K562 (cell line): ENCODE results near the gene BSN. TPM values are rescaled to one million over a fixed set of nuclear protein-coding genes. Genes with fewer than 3 reads are reported as not detected.

ENCODE experiments used
- ATAC-seq: fragments of 200-7000 bp; cut with Tn5 transposase; 3 replicates; pipeline ENCODE4 v1.9.1; 2020; ENCODE audit warnings: moderate library complexity
- BruUV-seq: library from RNA; stranded (reverse); fragments of 400-500 nt; replicated peaks from 2 replicates; lab custom pipeline; 2021; lab: Mats Ljungman, UMichigan
- CTCF ChIA-PET: fragments of 300-600 bp; formaldehyde crosslinking; extraction: SDS; loops from one replicate; lab custom pipeline; 2021; ENCODE audit warnings: low intra/inter-chr PET ratio; lab: Yijun Ruan, JAX
- POLR2A ChIA-PET: fragments of 300-600, 350-650 bp; sonication (Branson Sonifier 250); formaldehyde crosslinking; extraction: SDS; loops from one replicate; lab custom pipeline; 2021; ENCODE audit warnings: antibody characterized with exemption, inconsistent platforms; lab: Yijun Ruan, JAX
- DNase-seq, 4 experiments: peaks; one replicate each; pipeline versions ENCODE4 v3.0.0 to v3.0.0-alpha.2; 2011 to 2018; ENCODE audit warnings: low spot score in 3 of 4, mixed read lengths in 3 of 4; ENCODE audit errors: extremely low read depth in 1 of 4
- FAIRE-seq: peaks from 2 replicates; lab custom pipeline; 2011; peaks lifted over from hg19 to GRCh38; lab: Jason Lieb, UNC
- H2AFZ ChIP-seq: 2 replicates; pipeline ENCODE4 v1.6.0; 2011; ENCODE audit warnings: low read depth, low read length, control low read depth, inconsistent platforms
- H3K27ac ChIP-seq: fragments of 200-600 bp; 3 replicates; pipeline ENCODE4 v1.8.0; 2011; ENCODE audit warnings: low read depth, mild to moderate bottlenecking, control low read depth, inconsistent platforms, low read length, moderate library complexity, mixed read lengths; ENCODE audit errors: extremely low read depth
- H3K27me3 ChIP-seq, 2 experiments: fragments of 300-600 bp in 1 of 2; 2 replicates in 1 of 2; 3 replicates in 1 of 2; pipeline versions ENCODE4 v1.6.0 to v1.8.0; 2011; ENCODE audit warnings: inconsistent platforms in 2 of 2, low read length in 2 of 2, mild to moderate bottlenecking in 1 of 2, mixed read lengths in 1 of 2, moderate library complexity in 1 of 2; ENCODE audit not compliant: control insufficient read depth in 2 of 2, insufficient read depth in 2 of 2
- H3K36me3 ChIP-seq: fragments of 300-600 bp; 3 replicates; pipeline ENCODE4 v1.8.0; 2011; ENCODE audit warnings: mild to moderate bottlenecking, low read length, inconsistent platforms; ENCODE audit not compliant: control insufficient read depth, insufficient read depth
- H3K4me1 ChIP-seq, 2 experiments: fragments of 200-600 bp in 1 of 2; replicated peaks in 1 of 2; 2 replicates in 1 of 2; 3 replicates in 1 of 2; pipeline versions ENCODE4 v1.5.1 to v1.8.0; 2011; ENCODE audit warnings: inconsistent platforms in 2 of 2, low read length in 2 of 2, mild to moderate bottlenecking in 1 of 2, mixed read lengths in 1 of 2, moderate library complexity in 1 of 2; ENCODE audit not compliant: control insufficient read depth in 2 of 2, insufficient read depth in 2 of 2
- H3K4me2 ChIP-seq: 2 replicates; pipeline ENCODE4 v1.6.1; 2011; ENCODE audit warnings: low read length, control low read depth, inconsistent platforms, mixed read lengths; ENCODE audit not compliant: insufficient read depth
- H3K4me3 ChIP-seq: fragments of 200-600 bp; sonication (generic), shearing (Covaris generic); 2 replicates; pipeline ENCODE4 v1.5.1; 2016; ENCODE audit warnings: control low read depth, inconsistent platforms
- H3K79me2 ChIP-seq: fragments of 200-600 bp; 3 replicates; pipeline ENCODE4 v1.8.0; 2011; ENCODE audit warnings: low read length, inconsistent platforms; ENCODE audit not compliant: control insufficient read depth, insufficient read depth
- H3K9ac ChIP-seq, 2 experiments: 2 replicates each; pipeline versions ENCODE4 v1.6.0 to v1.6.1; 2011; ENCODE audit warnings: low read depth in 2 of 2, low read length in 2 of 2, control low read depth in 1 of 2, inconsistent platforms in 1 of 2, mild to moderate bottlenecking in 1 of 2, mixed read lengths in 1 of 2; ENCODE audit not compliant: insufficient read depth in 1 of 2
- H3K9me1 ChIP-seq: one replicate; pipeline ENCODE4 v1.6.0; 2011; ENCODE audit warnings: inconsistent platforms, mild to moderate bottlenecking, low read length, moderate library complexity; ENCODE audit not compliant: control insufficient read depth, insufficient read depth
- H3K9me3 ChIP-seq: replicated peaks from 2 replicates; pipeline ENCODE4 v1.5.1; 2011; ENCODE audit warnings: low read depth, low read length, inconsistent platforms; ENCODE audit not compliant: control insufficient read depth, insufficient read depth
- H4K20me1 ChIP-seq: replicated peaks from 2 replicates; pipeline ENCODE4 v1.6.1; 2011; ENCODE audit warnings: low read length, inconsistent platforms, mixed read lengths; ENCODE audit not compliant: control insufficient read depth, insufficient read depth
- CBFA2T3 ChIP-seq: fragments of 450-650 bp; IDR thresholded peaks from 2 replicates; pipeline ENCODE4 v1.6.1; 2017
- KAT2B ChIP-seq: IDR thresholded peaks from one replicate; pipeline ENCODE4 v1.6.1; 2012; ENCODE audit warnings: low read depth, mild to moderate bottlenecking, control low read depth, inconsistent platforms, low read length, moderate library complexity
- KHSRP ChIP-seq: fragments of 450-650 bp; IDR thresholded peaks from 2 replicates; pipeline ENCODE4 v1.6.1; 2017
- NFATC3 ChIP-seq: fragments of 450-650 bp; IDR thresholded peaks from 2 replicates; pipeline ENCODE4 v1.6.1; 2017; ENCODE audit warnings: mild to moderate bottlenecking
- NR3C1 ChIP-seq: sonication (generic); formaldehyde crosslinking; IDR thresholded peaks from 2 replicates; pipeline ENCODE4 v1.8.1; 2022; ENCODE audit warnings: missing genetic modification reagents
- POLR2AphosphoS2 ChIP-seq: IDR thresholded peaks from 2 replicates; pipeline ENCODE4 v1.6.1; 2012; ENCODE audit warnings: low read length, improper control_type of control experiment
- POLR3G ChIP-seq: IDR thresholded peaks from 2 replicates; pipeline ENCODE4 v1.6.1; 2011; ENCODE audit not compliant: insufficient read length, insufficient replicate concordance; ENCODE audit errors: extremely low read depth
- PRMT5 ChIP-seq: sonication (generic); formaldehyde crosslinking; IDR thresholded peaks from 2 replicates; pipeline ENCODE4 v1.5.0; 2020; ENCODE audit warnings: missing genetic modification reagents
- PTTG1 ChIP-seq: fragments of 450-650 bp; IDR thresholded peaks from 2 replicates; pipeline ENCODE4 v1.6.1; 2016; ENCODE audit warnings: low read depth, mild to moderate bottlenecking, missing genetic modification characterization, missing compliant biosample characterization
- ZNF77 ChIP-seq: fragments of 250-450 bp; sonication (Bioruptor Pico); IDR thresholded peaks from 2 replicates; pipeline ENCODE4 v1.5.0; 2020
- WGBS: fragments of 100-300 bp; shearing (Covaris generic); methylation state at CpG from one replicate; pipeline ENCODE4 v1.1.6; 2016; ENCODE audit warnings: low coverage, mixed read lengths; ENCODE audit not compliant: insufficient coverage; ENCODE audit errors: missing lambda C conversion rate; 5-methylcytosine and 5-hydroxymethylcytosine counted together
- in situ Hi-C: fragments of 300-500 bp; cut with MboI; formaldehyde crosslinking; loops from 4 replicates; pipeline ENCODE4 v1.15.0; 2018; ENCODE audit warnings: inconsistent platforms, mixed read lengths
- intact Hi-C: fragments of 100-400 bp; cut with micrococcal nuclease; formaldehyde crosslinking; loops from 2 replicates; pipeline ENCODE4 v1.14.2; 2022
- polyA plus RNA-seq, 8 experiments: library from polyadenylated mRNA; depleted of rRNA in 4 of 8; stranded (reverse) in 5 of 8; unstranded in 3 of 8; fragments of >200 nt; fragmentation: Nextera tagmentation in 2 of 8; fragmentation: Illumina TruSeq in 1 of 8; extraction: Ambion mirVana in 2 of 8; extraction: Trizol in 1 of 8; gene quantifications; 2 replicates each; pipeline versions ENCODE4 v1.2.1 to v1.2.3, GENCODE V29; 2011 to 2014; ENCODE audit warnings: inconsistent platforms in 1 of 8, missing spikeins in 1 of 8
- total RNA-seq, 7 experiments: library from RNA; depleted of rRNA in 6 of 7; stranded (reverse); fragments of >200 nt in 6 of 7; fragmentation: Illumina TruSeq in 2 of 7; extraction: Trizol in 2 of 7; gene quantifications; 2 replicates each; pipeline versions ENCODE4 v1.2.1 to v1.2.3, GENCODE V29; 2011 to 2021; ENCODE audit warnings: low replicate concordance in 1 of 7
- TF ChIP-seq, protein P1 (sequence below): sonication (generic); formaldehyde crosslinking; IDR thresholded peaks from 2 replicates; pipeline ENCODE4 v1.8.1; 2023; ENCODE audit warnings: missing genetic modification reagents, mild to moderate bottlenecking, borderline replicate concordance
- TF ChIP-seq, protein P2 (sequence below): fragments of 250-450 bp; sonication (Bioruptor Pico); IDR thresholded peaks from 2 replicates; pipeline ENCODE4 v1.4.0; 2020

Gene BSN
- total and polyA plus RNA-seq, 9 of the 15 experiments (the other 6 are each of a cell fraction or from before 2014, with no cell fraction given): 0.03 to 1.5 (median 0.29) TPM

DNA sequence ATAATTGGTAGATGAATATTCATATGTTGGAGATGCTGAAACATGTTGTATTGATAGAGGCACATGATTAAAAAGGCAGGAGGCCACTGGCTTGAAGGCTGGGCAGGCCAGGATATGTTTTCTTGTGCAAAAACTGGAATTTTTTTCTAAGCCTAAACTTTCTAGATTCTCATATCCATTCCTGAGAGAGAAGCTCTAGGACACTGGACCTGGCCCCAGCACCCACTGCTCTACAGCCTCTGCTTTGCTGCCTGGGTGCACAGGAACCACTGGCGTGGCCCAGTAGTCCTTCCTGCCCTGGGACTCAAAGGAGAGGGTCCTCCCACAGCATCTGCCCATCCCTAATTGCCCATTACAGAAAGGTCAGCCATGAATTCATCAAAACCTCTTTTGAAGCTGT, 61.8 kb downstream of the BSN start (continued):
- TF ChIP-seq, protein P1, sequence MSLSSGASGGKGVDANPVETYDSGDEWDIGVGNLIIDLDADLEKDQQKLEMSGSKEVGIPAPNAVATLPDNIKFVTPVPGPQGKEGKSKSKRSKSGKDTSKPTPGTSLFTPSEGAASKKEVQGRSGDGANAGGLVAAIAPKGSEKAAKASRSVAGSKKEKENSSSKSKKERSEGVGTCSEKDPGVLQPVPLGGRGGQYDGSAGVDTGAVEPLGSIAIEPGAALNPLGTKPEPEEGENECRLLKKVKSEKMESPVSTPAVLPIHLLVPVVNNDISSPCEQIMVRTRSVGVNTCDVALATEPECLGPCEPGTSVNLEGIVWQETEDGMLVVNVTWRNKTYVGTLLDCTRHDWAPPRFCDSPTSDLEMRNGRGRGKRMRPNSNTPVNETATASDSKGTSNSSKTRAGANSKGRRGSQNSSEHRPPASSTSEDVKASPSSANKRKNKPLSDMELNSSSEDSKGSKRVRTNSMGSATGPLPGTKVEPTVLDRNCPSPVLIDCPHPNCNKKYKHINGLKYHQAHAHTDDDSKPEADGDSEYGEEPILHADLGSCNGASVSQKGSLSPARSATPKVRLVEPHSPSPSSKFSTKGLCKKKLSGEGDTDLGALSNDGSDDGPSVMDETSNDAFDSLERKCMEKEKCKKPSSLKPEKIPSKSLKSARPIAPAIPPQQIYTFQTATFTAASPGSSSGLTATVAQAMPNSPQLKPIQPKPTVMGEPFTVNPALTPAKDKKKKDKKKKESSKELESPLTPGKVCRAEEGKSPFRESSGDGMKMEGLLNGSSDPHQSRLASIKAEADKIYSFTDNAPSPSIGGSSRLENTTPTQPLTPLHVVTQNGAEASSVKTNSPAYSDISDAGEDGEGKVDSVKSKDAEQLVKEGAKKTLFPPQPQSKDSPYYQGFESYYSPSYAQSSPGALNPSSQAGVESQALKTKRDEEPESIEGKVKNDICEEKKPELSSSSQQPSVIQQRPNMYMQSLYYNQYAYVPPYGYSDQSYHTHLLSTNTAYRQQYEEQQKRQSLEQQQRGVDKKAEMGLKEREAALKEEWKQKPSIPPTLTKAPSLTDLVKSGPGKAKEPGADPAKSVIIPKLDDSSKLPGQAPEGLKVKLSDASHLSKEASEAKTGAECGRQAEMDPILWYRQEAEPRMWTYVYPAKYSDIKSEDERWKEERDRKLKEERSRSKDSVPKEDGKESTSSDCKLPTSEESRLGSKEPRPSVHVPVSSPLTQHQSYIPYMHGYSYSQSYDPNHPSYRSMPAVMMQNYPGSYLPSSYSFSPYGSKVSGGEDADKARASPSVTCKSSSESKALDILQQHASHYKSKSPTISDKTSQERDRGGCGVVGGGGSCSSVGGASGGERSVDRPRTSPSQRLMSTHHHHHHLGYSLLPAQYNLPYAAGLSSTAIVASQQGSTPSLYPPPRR: no peak
- TF ChIP-seq, all 486 proteins: peak for 0

DNA sequence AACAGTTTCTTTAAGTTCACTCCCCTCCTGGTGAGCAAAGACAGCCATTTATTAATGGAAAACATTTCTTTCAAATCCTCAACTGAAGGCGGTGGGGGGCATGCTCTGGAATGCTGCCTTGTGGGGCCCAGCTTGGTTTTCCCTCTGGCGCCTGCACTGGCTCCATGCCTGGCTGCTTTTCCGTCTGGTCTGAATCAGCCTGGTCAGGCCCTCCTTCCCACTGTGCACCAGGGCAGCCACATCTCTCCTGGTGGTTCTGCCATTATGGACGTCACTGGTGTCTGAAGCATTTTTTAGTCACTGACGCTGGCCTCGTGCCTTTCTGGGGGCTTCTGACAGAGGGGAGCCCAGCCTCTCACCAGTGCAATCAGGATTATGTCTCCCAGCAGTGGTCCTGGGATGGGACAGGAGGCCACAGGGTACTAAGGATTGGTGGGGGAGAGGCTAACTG, 62.2 kb downstream of the BSN start:
- Histone ChIP-seq H3K9me1 (no peaks in the 10 kb centered on the region), H3K4me3 (no peak overlapping the region), H3K9ac (no peak overlapping the region), H2AFZ (no peak overlapping the region), H3K4me1 (no peaks in the 10 kb centered on the region), H4K20me1 (no peaks in the 10 kb centered on the region), H3K27ac (no peak overlapping the region), H3K27me3 (no peaks in the 10 kb centered on the region), H3K9me3 (no peaks in the 10 kb centered on the region), H3K4me2 (no peak overlapping the region), H3K79me2 (no peaks in the 10 kb centered on the region), H3K36me3 (no peaks in the 10 kb centered on the region)
- in situ Hi-C loops: no loop called here
- POLR2A ChIA-PET: no interaction called here
- CTCF ChIA-PET: no interaction called here
- no peak for DNase-seq
- no peak for FAIRE-seq
- 49% methylated on average over 3 of the region's 6 CpGs for WGBS
- intact Hi-C loops: no loop called here
- no peak for ATAC-seq
- BruUV-seq: no TSS peak
- no peak for TF ChIP-seq KAT2B
- no peak for TF ChIP-seq POLR2AphosphoS2
- no peak for TF ChIP-seq KHSRP
- TF ChIP-seq, protein P2, sequence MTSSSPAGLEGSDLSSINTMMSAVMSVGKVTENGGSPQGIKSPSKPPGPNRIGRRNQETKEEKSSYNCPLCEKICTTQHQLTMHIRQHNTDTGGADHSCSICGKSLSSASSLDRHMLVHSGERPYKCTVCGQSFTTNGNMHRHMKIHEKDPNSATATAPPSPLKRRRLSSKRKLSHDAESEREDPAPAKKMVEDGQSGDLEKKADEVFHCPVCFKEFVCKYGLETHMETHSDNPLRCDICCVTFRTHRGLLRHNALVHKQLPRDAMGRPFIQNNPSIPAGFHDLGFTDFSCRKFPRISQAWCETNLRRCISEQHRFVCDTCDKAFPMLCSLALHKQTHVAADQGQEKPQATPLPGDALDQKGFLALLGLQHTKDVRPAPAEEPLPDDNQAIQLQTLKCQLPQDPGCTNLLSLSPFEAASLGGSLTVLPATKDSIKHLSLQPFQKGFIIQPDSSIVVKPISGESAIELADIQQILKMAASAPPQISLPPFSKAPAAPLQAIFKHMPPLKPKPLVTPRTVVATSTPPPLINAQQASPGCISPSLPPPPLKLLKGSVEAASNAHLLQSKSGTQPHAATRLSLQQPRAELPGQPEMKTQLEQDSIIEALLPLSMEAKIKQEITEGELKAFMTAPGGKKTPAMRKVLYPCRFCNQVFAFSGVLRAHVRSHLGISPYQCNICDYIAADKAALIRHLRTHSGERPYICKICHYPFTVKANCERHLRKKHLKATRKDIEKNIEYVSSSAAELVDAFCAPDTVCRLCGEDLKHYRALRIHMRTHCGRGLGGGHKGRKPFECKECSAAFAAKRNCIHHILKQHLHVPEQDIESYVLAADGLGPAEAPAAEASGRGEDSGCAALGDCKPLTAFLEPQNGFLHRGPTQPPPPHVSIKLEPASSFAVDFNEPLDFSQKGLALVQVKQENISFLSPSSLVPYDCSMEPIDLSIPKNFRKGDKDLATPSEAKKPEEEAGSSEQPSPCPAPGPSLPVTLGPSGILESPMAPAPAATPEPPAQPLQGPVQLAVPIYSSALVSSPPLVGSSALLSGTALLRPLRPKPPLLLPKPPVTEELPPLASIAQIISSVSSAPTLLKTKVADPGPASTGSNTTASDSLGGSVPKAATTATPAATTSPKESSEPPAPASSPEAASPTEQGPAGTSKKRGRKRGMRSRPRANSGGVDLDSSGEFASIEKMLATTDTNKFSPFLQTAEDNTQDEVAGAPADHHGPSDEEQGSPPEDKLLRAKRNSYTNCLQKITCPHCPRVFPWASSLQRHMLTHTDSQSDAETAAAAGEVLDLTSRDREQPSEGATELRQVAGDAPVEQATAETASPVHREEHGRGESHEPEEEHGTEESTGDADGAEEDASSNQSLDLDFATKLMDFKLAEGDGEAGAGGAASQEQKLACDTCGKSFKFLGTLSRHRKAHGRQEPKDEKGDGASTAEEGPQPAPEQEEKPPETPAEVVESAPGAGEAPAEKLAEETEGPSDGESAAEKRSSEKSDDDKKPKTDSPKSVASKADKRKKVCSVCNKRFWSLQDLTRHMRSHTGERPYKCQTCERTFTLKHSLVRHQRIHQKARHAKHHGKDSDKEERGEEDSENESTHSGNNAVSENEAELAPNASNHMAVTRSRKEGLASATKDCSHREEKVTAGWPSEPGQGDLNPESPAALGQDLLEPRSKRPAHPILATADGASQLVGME (CRISPR knock-in tag): no peak
- TF ChIP-seq PTTG1 (tag): no peak
- no peak for TF ChIP-seq ZNF77 (CRISPR knock-in tag)
- TF ChIP-seq PRMT5: no peak
- no peak for TF ChIP-seq NFATC3
- TF ChIP-seq CBFA2T3: no peak
- TF ChIP-seq POLR3G: no peak
- TF ChIP-seq NR3C1 (CRISPR knock-in tag): no peak
